IMR-90 (cell line): ENCODE data around the gene STARD8.

Experiments
- CEBPB ChIP-seq: IDR thresholded peaks from 2 replicates; pipeline ENCODE4 v1.6.1; 2012; ENCODE audit warnings: low read depth, low read length, improper control_type of control experiment
- FOS ChIP-seq: fragments of 150-350 bp; IDR thresholded peaks from 2 replicates; pipeline ENCODE4 v1.6.1; 2016; ENCODE audit warnings: low read depth, low read length
- MAFK ChIP-seq: IDR thresholded peaks from 2 replicates; pipeline ENCODE4 v1.6.1; 2012; ENCODE audit warnings: low read depth, low read length, improper control_type of control experiment
- MXI1 ChIP-seq: IDR thresholded peaks from 2 replicates; pipeline ENCODE4 v1.6.1; 2012; ENCODE audit warnings: low read depth, mild to moderate bottlenecking, low read length, moderate library complexity, borderline replicate concordance
- POLR2A ChIP-seq: IDR thresholded peaks from 2 replicates; pipeline ENCODE4 v1.6.1; 2012; ENCODE audit warnings: mild to moderate bottlenecking, low read depth, low read length
- SMC3 ChIP-seq: fragments of 150-350 bp; IDR thresholded peaks from 2 replicates; pipeline ENCODE4 v1.6.1; 2016; ENCODE audit warnings: low read depth, mild to moderate bottlenecking, antibody characterized with exemption, low read length, moderate library complexity
- TF ChIP-seq, protein P1 (sequence below): conservative IDR thresholded peaks from 2 replicates; pipeline ENCODE4 v1.5.1; 2012; ENCODE audit warnings: mild to moderate bottlenecking, low read depth, low read length, improper control_type of control experiment
- TF ChIP-seq, protein P2 (sequence below): fragments of 150-350 bp; IDR thresholded peaks from 2 replicates; pipeline ENCODE4 v1.6.1; 2016; ENCODE audit warnings: low read depth, mild to moderate bottlenecking, low read length, moderate library complexity, borderline replicate concordance

DNA sequence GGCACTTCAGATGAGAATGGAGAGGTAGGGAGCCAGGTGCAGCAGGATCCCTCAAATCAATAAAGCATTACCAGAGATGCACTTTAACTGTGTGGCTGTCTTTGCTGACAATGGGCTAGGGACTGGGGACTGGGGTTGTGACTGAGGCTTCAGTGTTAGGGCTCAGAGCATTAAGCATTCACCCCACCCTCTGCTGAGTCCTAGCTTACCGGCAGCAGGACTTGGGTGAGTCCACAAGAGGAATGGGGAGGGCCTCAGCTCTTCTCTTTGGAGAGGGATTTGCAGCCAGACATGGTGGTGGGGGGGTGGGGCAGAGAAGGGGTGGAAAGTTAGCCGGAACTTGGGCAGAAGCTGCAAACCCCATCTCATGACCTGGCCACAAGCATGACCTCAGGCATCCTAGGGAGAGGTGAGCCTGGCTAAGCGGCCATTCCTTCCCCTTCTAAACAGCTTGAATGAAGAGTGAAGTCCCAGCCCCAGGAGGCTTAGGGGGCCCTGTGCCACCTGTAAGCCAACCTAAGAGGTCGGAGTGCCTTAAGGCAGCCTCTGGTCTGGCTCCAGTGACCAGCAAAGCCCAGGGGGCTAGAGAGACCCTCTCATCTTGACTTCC lies 78.4 kb downstream of the STARD8 start:
- TF ChIP-seq, protein P1, sequence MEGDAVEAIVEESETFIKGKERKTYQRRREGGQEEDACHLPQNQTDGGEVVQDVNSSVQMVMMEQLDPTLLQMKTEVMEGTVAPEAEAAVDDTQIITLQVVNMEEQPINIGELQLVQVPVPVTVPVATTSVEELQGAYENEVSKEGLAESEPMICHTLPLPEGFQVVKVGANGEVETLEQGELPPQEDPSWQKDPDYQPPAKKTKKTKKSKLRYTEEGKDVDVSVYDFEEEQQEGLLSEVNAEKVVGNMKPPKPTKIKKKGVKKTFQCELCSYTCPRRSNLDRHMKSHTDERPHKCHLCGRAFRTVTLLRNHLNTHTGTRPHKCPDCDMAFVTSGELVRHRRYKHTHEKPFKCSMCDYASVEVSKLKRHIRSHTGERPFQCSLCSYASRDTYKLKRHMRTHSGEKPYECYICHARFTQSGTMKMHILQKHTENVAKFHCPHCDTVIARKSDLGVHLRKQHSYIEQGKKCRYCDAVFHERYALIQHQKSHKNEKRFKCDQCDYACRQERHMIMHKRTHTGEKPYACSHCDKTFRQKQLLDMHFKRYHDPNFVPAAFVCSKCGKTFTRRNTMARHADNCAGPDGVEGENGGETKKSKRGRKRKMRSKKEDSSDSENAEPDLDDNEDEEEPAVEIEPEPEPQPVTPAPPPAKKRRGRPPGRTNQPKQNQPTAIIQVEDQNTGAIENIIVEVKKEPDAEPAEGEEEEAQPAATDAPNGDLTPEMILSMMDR = no peak
- TF ChIP-seq MXI1 (no peak), SMC3 (no peak), FOS (no peak), POLR2A (no peak), CEBPB (no peak), MAFK (no peak)
- TF ChIP-seq, protein P2, sequence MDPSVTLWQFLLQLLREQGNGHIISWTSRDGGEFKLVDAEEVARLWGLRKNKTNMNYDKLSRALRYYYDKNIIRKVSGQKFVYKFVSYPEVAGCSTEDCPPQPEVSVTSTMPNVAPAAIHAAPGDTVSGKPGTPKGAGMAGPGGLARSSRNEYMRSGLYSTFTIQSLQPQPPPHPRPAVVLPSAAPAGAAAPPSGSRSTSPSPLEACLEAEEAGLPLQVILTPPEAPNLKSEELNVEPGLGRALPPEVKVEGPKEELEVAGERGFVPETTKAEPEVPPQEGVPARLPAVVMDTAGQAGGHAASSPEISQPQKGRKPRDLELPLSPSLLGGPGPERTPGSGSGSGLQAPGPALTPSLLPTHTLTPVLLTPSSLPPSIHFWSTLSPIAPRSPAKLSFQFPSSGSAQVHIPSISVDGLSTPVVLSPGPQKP = no peak
